Smooth muscle cell (in vitro differentiated cells): Measurements from ENCODE around the gene SPAST. TPM values are rescaled to one million over a fixed set of nuclear protein-coding genes. Genes with fewer than 3 reads are reported as not detected.

Experiments
- DNase-seq: peaks from one replicate; lab custom pipeline; 2025; ENCODE audit not compliant: unreplicated experiment; lab: John Stamatoyannopoulos, UW
- H2AFZ ChIP-seq: fragments of 200-600 bp; sonication (generic); 2 replicates; pipeline ENCODE4 v1.6.0; 2016; ENCODE audit warnings: antibody characterized with exemption, low read depth, mild to moderate bottlenecking
- H3F3A ChIP-seq: fragments of 200-600 bp; sonication (generic); 2 replicates; pipeline ENCODE4 v1.6.0; 2017; ENCODE audit warnings: antibody characterized with exemption, low read depth
- H3K27ac ChIP-seq: fragments of 200-600 bp; sonication (generic); 2 replicates; pipeline ENCODE4 v1.5.1; 2016; ENCODE audit warnings: low read depth, mild to moderate bottlenecking
- H3K27me3 ChIP-seq: fragments of 200-600 bp; sonication (generic); 2 replicates; pipeline ENCODE4 v1.6.1; 2016; ENCODE audit warnings: low read depth, mild to moderate bottlenecking
- H3K36me3 ChIP-seq: fragments of 200-600 bp; sonication (generic); 2 replicates; pipeline ENCODE4 v1.5.1; 2016; ENCODE audit warnings: low read depth
- H3K4me1 ChIP-seq: fragments of 200-600 bp; sonication (generic); 2 replicates; pipeline ENCODE4 v1.5.1; 2016; ENCODE audit warnings: low read depth
- H3K4me2 ChIP-seq: fragments of 200-600 bp; sonication (generic); 2 replicates; pipeline ENCODE4 v1.6.0; 2016; ENCODE audit warnings: mild to moderate bottlenecking
- H3K4me3 ChIP-seq: fragments of 200-600 bp; sonication (generic); 2 replicates; pipeline ENCODE4 v1.5.1; 2016; ENCODE audit warnings: mild to moderate bottlenecking
- H3K79me2 ChIP-seq: fragments of 200-600 bp; sonication (generic); 2 replicates; pipeline ENCODE4 v1.6.0; 2016; ENCODE audit warnings: low read depth, mild to moderate bottlenecking
- H3K9ac ChIP-seq: fragments of 200-600 bp; sonication (generic); 2 replicates; pipeline ENCODE4 v1.6.0; 2016; ENCODE audit warnings: low read depth
- H3K9me3 ChIP-seq: fragments of 200-600 bp; sonication (generic); replicated peaks from 2 replicates; pipeline ENCODE4 v1.5.1; 2016; ENCODE audit warnings: low read depth
- H4K20me1 ChIP-seq: fragments of 200-600 bp; sonication (generic); 2 replicates; pipeline ENCODE4 v1.6.0; 2016; ENCODE audit warnings: low read depth
- CTCF ChIP-seq: fragments of 200-600 bp; sonication (generic); IDR thresholded peaks from 2 replicates; pipeline ENCODE4 v1.5.1; 2017; ENCODE audit warnings: borderline replicate concordance, mild to moderate bottlenecking, antibody characterized with exemption; ENCODE audit not compliant: insufficient read depth, poor library complexity, severe bottlenecking
- WGBS: methylation state at CpG from one replicate; pipeline ENCODE4 v1.1.7; 2016; ENCODE audit warnings: low lambda C conversion rate; 5-methylcytosine and 5-hydroxymethylcytosine counted together
- polyA plus RNA-seq: library from polyadenylated mRNA; unstranded; fragments of >200 nt; fragmentation: Nextera tagmentation; extraction: Ambion mirVana; gene quantifications from 2 replicates; pipeline ENCODE4 v1.2.1, GENCODE V29; 2016
- total RNA-seq: library from RNA; depleted of rRNA; stranded (reverse); fragments of >200 nt; gene quantifications from 2 replicates; pipeline ENCODE4 v1.2.3, GENCODE V29; 2014

Gene SPAST
- total and polyA plus RNA-seq, 2 experiments from 2014 or later, result 6.2 to 24.4 TPM

GRCh38 chr2:32064021-32064601 lies 755 bp downstream of the SPAST start:
- no peaks in the 10 kb centered on the region for H4K20me1 ChIP-seq
- DNase-seq, result no peak
- no peaks in the 10 kb centered on the region for H3K27me3 ChIP-seq
- H3K4me3 ChIP-seq, result peak overlapping the region; percentile 66
- peak overlapping the region; percentile 8 for H3K9ac ChIP-seq
- peaks cover 28% of the 10 kb centered on the region for H3K79me2 ChIP-seq
- H3K36me3 ChIP-seq, result no peaks in the 10 kb centered on the region
- no peak for TF ChIP-seq CTCF
- H3F3A ChIP-seq, result no peaks in the 10 kb centered on the region
- no peaks in the 10 kb centered on the region for H3K9me3 ChIP-seq
- WGBS, result 0% methylated on average over 32 of the region's 40 CpGs
- H2AFZ ChIP-seq, result peak overlapping the region; percentile 99
- peak overlapping the region; percentile 28 for H3K27ac ChIP-seq
- H3K4me1 ChIP-seq, result peaks cover 11% of the 10 kb centered on the region
- H3K4me2 ChIP-seq, result peak overlapping the region; percentile 86

GRCh38 chr2:32064713-32065112 lies 1.4 kb downstream of the SPAST start:
- TF ChIP-seq CTCF, result no peak
- H3K9ac ChIP-seq, result peak overlapping the region; percentile 8
- peak overlapping the region; percentile 86 for H3K4me2 ChIP-seq
- H2AFZ ChIP-seq, result peak overlapping the region; percentile 99
- no peaks in the 10 kb centered on the region for H4K20me1 ChIP-seq
- no peaks in the 10 kb centered on the region for H3K36me3 ChIP-seq
- peak overlapping the region; percentile 66 for H3K4me3 ChIP-seq
- no peak for DNase-seq
- no peak overlapping the region for H3K27ac ChIP-seq
- peaks cover 33% of the 10 kb centered on the region for H3K79me2 ChIP-seq
- no peaks in the 10 kb centered on the region for H3F3A ChIP-seq
- H3K27me3 ChIP-seq, result no peaks in the 10 kb centered on the region
- 89% methylated on average over 8 of the region's 8 CpGs for WGBS
- H3K4me1 ChIP-seq, result peaks cover 11% of the 10 kb centered on the region
- H3K9me3 ChIP-seq, result no peaks in the 10 kb centered on the region

DNA sequence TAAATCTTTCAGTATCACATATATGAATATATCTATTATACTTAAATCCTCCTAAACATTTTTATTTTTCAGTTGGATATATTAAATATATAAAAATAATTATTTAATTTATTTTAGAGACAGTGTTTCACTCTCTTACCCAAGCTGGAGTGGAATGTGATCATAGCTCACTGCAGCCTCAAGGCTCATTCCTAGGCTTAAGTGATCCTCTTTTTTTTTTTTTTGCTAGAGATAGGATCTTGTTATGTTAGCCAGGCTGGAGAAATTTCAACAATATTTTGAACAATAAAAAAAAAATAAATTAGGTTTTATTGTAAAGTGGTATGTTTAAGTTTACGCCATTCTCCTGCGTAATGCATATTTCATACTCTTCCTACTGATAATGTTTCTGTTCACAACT lies 4.2 kb downstream of the SPAST start:
- Histone ChIP-seq H3K4me1 (peaks cover 7% of the 10 kb centered on the region), H3K9ac (no peak overlapping the region), H3K36me3 (no peaks in the 10 kb centered on the region), H3K27ac (no peak overlapping the region), H3K79me2 (peaks cover 53% of the 10 kb centered on the region), H3K9me3 (no peaks in the 10 kb centered on the region), H3K4me3 (no peak overlapping the region), H3F3A (no peaks in the 10 kb centered on the region), H3K4me2 (no peak overlapping the region), H4K20me1 (no peaks in the 10 kb centered on the region), H2AFZ (no peak overlapping the region), H3K27me3 (no peaks in the 10 kb centered on the region)
- no peak for TF ChIP-seq CTCF
- 94% methylated on average over 2 of the region's 2 CpGs for WGBS
- no peak for DNase-seq

- Histone ChIP-seq H3K9ac (no peak overlapping the region), H3K79me2 (peaks cover 37% of the 10 kb centered on the region), H3K4me2 (peak overlapping the region; percentile 4), H3K27ac (no peak overlapping the region), H3K27me3 (no peaks in the 10 kb centered on the region), H3K9me3 (no peaks in the 10 kb centered on the region), H4K20me1 (no peaks in the 10 kb centered on the region), H3K36me3 (no peaks in the 10 kb centered on the region), H2AFZ (no peak overlapping the region), H3K4me3 (no peak overlapping the region), H3K4me1 (no peaks in the 10 kb centered on the region), H3F3A (no peaks in the 10 kb centered on the region)
- DNase-seq, result no peak
- 94% methylated on average over 2 of the region's 2 CpGs for WGBS
- no peak for TF ChIP-seq CTCF
Measured at GRCh38 chr2:32074134-32074506, 10.8 kb downstream of the SPAST start.
